Adrenal gland (tissue), 5 donors: ENCODE measurements around the gene CYP1B1.

Experiments used
- CTCF ChIP-seq, 6 experiments: fragments of 450-650 bp in 4 of 6; fragments of 200-600 bp in 2 of 6; sonication (generic) in 1 of 6; IDR thresholded peaks; 1 replicate in 5 of 6; 2 replicates in 1 of 6; pipeline versions ENCODE4 v1.5.1 to v1.8.0; 2016 to 2021; ENCODE audit warnings: antibody characterized with exemption in 6 of 6, mild to moderate bottlenecking in 2 of 6, moderate library complexity in 1 of 6
- POLR2A ChIP-seq, 2 donors: fragments of 450-650 bp; IDR thresholded peaks; one replicate each; pipeline ENCODE4 v1.6.1; 2017; ENCODE audit warnings: antibody characterized with exemption in 2 of 2, mild to moderate bottlenecking in 2 of 2, moderate library complexity in 1 of 2
- donor health status: DM: no; HTN: no; CAD: no.

GRCh38 chr2:38068234-38068633 lies 7.7 kb downstream of the CYP1B1 start:
- TF ChIP-seq CTCF (IDR thresholded peaks at IDR 0.05), result no peak
- TF ChIP-seq POLR2A (IDR thresholded peaks at IDR 0.05), result no peak
